ENCODE data around the gene FADS6. TPM values are rescaled to one million over a fixed set of nuclear protein-coding genes. Genes with fewer than 3 reads are reported as not detected.
"Not testable (repeated sequence)": the region's sequence is repeated elsewhere in the genome, so short reads cannot be mapped to it uniquely, and the experiment has no call there.

Gene FADS6
- total RNA-seq, 1 donor from 2014 or later: 0.85 TPM

DNA sequence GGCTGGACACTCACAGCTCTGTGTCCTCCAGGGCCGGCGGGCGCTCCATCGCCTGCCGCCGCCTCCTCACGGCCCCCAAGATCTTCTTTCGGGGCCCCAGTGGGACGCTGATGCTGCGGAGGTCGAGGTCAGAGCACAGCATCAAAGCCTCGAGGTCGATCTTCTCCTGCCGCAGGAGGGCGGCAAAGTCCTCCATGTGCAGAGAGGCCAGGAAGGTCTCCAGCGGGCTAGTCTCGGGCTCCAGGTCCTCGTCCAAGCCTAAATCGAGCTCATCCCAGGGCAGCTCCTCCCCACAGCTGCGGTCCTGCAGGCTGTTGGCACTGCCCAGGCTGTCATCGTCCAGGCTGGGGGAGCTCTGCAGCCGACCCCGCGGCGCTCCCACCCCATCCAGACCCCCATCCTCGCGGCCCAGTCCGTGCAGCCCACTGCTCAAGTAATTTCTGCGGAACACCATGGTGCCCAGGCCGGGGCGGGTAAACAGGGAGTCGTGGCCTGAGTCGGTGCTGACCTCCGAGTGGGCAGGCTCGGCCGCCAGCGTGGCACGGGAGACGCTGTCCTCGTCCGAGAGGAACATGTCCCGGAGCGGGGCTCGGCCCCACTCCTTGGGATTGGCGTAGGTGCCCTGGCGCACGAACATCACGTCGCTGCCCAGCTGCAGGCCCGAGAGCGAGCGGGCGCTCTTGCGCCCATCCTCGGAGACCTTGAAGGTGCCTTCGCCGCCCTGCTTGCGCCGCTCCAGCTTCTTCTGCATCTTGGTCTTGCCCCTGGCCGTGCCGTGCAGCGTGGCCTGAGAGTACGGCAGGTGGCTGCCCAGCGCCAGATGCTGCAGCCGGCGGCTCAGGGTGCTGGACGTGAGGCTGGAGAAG is 26.2 kb upstream of the FADS6 start:
- H3K36me3 Mint-ChIP-seq: no peaks in the 10 kb centered on the region
- no peak for DNase-seq (ENCODE audit: low spot score in 2 of 2, unreplicated experiment in 2 of 2)
- no peaks in the 10 kb centered on the region for H3K9me3 Mint-ChIP-seq
- TF ChIP-seq, protein P1, sequence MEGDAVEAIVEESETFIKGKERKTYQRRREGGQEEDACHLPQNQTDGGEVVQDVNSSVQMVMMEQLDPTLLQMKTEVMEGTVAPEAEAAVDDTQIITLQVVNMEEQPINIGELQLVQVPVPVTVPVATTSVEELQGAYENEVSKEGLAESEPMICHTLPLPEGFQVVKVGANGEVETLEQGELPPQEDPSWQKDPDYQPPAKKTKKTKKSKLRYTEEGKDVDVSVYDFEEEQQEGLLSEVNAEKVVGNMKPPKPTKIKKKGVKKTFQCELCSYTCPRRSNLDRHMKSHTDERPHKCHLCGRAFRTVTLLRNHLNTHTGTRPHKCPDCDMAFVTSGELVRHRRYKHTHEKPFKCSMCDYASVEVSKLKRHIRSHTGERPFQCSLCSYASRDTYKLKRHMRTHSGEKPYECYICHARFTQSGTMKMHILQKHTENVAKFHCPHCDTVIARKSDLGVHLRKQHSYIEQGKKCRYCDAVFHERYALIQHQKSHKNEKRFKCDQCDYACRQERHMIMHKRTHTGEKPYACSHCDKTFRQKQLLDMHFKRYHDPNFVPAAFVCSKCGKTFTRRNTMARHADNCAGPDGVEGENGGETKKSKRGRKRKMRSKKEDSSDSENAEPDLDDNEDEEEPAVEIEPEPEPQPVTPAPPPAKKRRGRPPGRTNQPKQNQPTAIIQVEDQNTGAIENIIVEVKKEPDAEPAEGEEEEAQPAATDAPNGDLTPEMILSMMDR (IDR thresholded peaks at IDR 0.05; ENCODE audit: unreplicated experiment): no peak
- H3K4me1 Mint-ChIP-seq: peaks cover 26% of the 10 kb centered on the region
- H3K4me3 Mint-ChIP-seq: no peak overlapping the region
- H3K27me3 Mint-ChIP-seq (ENCODE audit: low read depth): peaks cover 22% of the 10 kb centered on the region
- no peak overlapping the region for H3K27ac Mint-ChIP-seq

DNA sequence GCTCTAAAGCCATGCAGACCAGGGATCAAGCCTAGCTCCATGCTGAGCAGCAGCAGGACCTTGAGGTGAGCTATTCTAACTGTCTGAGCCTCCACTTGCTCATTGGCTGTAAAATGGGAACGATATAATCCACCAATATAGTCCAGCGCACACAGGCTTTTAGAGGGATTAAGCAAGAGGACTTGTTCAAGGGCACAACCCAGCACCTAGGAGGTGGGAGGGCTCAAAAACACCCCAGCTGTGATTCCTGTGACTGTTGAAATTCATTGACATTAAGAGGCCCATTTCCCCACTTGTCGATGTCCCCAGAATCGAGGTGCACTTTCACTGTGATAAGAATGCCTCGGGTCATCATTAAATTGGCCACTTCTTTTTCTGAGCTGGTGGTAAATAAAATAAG is 25.5 kb upstream of the FADS6 start:
- Mint-ChIP-seq H3K36me3 (peaks cover 2% of the 10 kb centered on the region), H3K4me3 (no peak overlapping the region), H3K27ac (no peak overlapping the region), H3K27me3 (ENCODE audit: low read depth) (peaks cover 17% of the 10 kb centered on the region), H3K9me3 (peaks cover 2% of the 10 kb centered on the region), H3K4me1 (peaks cover 21% of the 10 kb centered on the region)
- DNase-seq (ENCODE audit: low spot score in 2 of 2, unreplicated experiment in 2 of 2): no peak
- TF ChIP-seq, protein P1 (IDR thresholded peaks at IDR 0.05; ENCODE audit: unreplicated experiment): no peak

DNA sequence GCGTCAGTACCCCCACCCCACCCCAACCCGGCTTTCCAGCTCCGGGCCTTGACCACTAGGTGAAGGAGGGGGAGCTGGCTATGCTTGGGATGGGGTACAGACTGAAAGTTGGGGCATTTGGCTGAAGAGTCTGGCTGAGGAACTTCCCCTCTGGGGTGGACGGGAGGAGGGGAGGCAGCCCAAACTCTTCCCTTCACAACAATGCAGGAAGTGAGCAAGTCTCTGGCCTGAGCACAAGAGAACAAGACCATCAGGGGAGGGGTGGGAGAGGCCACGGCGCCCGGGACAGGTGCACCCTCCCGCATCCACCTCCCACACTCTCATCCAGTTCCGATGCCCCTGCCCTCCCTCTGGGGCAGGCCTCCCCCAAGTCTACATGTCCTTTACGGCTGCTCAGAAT is 24.0 kb upstream of the FADS6 start:
- no peak for DNase-seq (ENCODE audit: low spot score in 2 of 2, unreplicated experiment in 2 of 2)
- peaks cover 17% of the 10 kb centered on the region for H3K4me1 Mint-ChIP-seq
- no peak overlapping the region for H3K27ac Mint-ChIP-seq
- no peak overlapping the region for H3K4me3 Mint-ChIP-seq
- peaks cover 6% of the 10 kb centered on the region for H3K27me3 Mint-ChIP-seq (ENCODE audit: low read depth)
- peaks cover 3% of the 10 kb centered on the region for H3K9me3 Mint-ChIP-seq
- H3K36me3 Mint-ChIP-seq: peaks cover 2% of the 10 kb centered on the region
- TF ChIP-seq, protein P1 (IDR thresholded peaks at IDR 0.05; ENCODE audit: unreplicated experiment): no peak

DNA sequence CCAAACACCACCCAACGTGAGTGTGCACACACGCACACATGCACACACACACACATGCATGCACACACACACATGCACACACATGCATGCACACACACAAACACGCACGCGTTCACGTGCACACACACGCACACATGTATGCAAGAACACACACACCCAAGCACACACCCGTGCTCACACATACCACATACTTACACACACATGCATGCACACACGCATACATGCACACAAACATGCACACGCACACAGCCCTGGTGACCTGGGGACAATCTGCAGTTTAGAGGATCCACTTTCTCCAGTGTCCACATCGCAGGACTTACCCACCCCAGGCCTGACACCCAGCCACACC is 23.4 kb upstream of the FADS6 start:
- TF ChIP-seq, protein P1 (IDR thresholded peaks at IDR 0.05; ENCODE audit: unreplicated experiment): no peak
- Mint-ChIP-seq H3K27me3 (ENCODE audit: low read depth) (peaks cover 2% of the 10 kb centered on the region), H3K27ac (no peak overlapping the region), H3K9me3 (peaks cover 3% of the 10 kb centered on the region), H3K36me3 (peaks cover 2% of the 10 kb centered on the region), H3K4me3 (no peak overlapping the region), H3K4me1 (peaks cover 13% of the 10 kb centered on the region)
- DNase-seq (ENCODE audit: low spot score in 2 of 2, unreplicated experiment in 2 of 2): no peak

DNA sequence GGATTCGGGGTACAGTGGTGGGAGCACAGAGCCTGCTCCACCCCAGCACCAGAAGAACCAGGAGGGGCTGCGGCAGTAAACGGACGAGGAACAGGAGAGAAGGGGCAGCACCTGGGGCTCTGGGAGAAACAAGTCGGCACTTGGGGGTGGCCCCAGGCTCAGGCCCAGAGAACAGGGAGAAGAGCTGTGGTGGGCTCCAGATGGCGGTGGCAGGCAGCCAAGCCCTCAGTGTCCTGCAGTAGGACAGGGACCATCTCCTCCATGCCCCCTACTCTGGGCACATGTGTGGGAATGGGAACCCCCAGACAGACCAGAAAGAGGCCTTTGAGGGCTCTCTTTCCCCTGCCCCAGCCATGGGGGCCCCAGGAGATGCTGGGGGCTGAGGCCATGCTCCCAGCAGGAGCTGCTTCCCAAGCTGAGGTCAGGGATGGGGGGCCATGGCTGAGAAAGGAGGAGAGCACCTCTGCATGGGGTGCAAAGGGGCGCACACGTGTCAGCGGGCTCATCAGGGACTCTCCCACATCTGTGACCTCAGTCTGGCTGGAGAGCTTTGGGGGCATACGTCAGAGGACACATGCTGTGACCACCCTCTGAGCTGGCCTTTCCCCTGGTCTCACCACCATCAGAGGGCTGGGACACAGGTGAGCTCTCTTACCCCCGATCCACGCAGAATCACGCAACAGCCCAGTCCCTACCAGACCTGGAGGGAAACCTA is 22.9 kb upstream of the FADS6 start:
- DNase-seq (ENCODE audit: low spot score in 2 of 2, unreplicated experiment in 2 of 2): no peak
- H3K36me3 Mint-ChIP-seq: peaks cover 2% of the 10 kb centered on the region
- TF ChIP-seq, protein P1 (IDR thresholded peaks at IDR 0.05; ENCODE audit: unreplicated experiment): no peak
- H3K4me1 Mint-ChIP-seq: peaks cover 7% of the 10 kb centered on the region
- H3K27ac Mint-ChIP-seq: no peak overlapping the region
- peaks cover 2% of the 10 kb centered on the region for H3K27me3 Mint-ChIP-seq (ENCODE audit: low read depth)
- H3K4me3 Mint-ChIP-seq: no peak overlapping the region
- H3K9me3 Mint-ChIP-seq: peaks cover 3% of the 10 kb centered on the region

DNA sequence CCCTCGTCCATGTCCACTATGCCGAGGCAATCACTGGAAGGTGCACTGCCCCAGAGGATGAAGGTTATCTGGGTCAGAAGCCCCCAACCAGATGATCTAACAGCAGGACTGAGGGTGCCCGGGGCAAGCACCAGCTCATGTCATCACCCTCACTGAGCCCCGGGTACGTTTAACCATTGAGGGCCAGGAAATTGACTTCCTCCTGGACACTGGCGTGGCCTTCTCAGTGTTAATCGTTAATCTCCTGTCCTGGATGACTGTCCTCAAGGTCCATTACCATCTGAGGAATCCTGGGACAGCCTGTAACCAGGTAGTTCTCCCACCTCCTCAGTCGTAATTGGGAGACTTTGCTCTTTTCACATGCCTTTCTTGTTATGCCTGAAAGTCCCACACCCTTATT is 18.0 kb upstream of the FADS6 start:
- H3K4me3 Mint-ChIP-seq; H3K9me3 Mint-ChIP-seq; H3K27me3 Mint-ChIP-seq (ENCODE audit: low read depth); H3K36me3 Mint-ChIP-seq; DNase-seq (ENCODE audit: low spot score in 2 of 2, unreplicated experiment in 2 of 2); H3K27ac Mint-ChIP-seq: not testable (repeated sequence)
- peaks cover 21% of the 10 kb centered on the region for H3K4me1 Mint-ChIP-seq

DNA sequence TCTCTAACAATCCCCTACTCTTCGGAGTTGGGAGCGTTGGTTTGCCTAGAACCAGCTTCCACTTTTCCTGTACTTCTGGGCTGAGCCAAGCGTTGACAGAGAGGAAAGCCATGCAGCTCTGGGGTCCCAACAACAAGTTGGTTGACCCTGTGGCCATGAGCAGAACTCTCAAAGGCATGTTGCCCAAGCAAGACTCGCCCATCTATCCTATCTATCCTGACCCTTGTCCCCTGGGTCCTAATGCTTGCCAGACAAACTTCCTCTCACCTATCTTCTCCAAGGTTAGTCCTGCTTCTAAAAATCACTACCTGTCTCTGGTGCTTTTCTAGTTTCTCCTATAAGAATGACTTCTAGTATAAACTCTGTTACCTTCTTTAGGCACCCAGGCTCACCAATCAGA is 15.7 kb upstream of the FADS6 start:
- not testable (repeated sequence) for H3K36me3 Mint-ChIP-seq; H3K4me3 Mint-ChIP-seq; H3K27ac Mint-ChIP-seq; H3K27me3 Mint-ChIP-seq (ENCODE audit: low read depth); H3K9me3 Mint-ChIP-seq; DNase-seq (ENCODE audit: low spot score in 2 of 2, unreplicated experiment in 2 of 2)
- peaks cover 22% of the 10 kb centered on the region for H3K4me1 Mint-ChIP-seq
